Esophagus squamous epithelium (tissue), 5 donors: ENCODE measurements around the gene RASL10B. TPM values are rescaled to one million over a fixed set of nuclear protein-coding genes. Genes with fewer than 3 reads are reported as not detected.

Source experiments
- DNase-seq: peaks from one replicate; lab custom pipeline; 2025; lab: John Stamatoyannopoulos, UW
- H3K27ac ChIP-seq, 4 donors: fragments of 200-600 bp; sonication (generic); one replicate each; pipeline ENCODE4 v1.5.1; 2016 to 2019; ENCODE audit warnings: mild to moderate bottlenecking in 1 of 4
- H3K27me3 ChIP-seq, 4 donors: fragments of 200-600 bp; sonication (generic); 1 replicate in 3 of 4; 2 replicates in 1 of 4; pipeline versions ENCODE4 v1.5.1 to v1.6.0; 2017 to 2021; ENCODE audit warnings: antibody characterized with exemption in 1 of 4
- H3K36me3 ChIP-seq, 3 donors: fragments of 200-600 bp; sonication (generic); one replicate each; pipeline ENCODE4 v1.5.1; 2016 to 2019
- H3K4me1 ChIP-seq, 3 donors: fragments of 200-600 bp; sonication (generic); one replicate each; pipeline ENCODE4 v1.5.1; 2017 to 2019
- H3K4me3 ChIP-seq, 4 donors: fragments of 200-600 bp; sonication (generic); 1 replicate in 3 of 4; 2 replicates in 1 of 4; pipeline ENCODE4 v1.5.1; 2016 to 2019; ENCODE audit warnings: mild to moderate bottlenecking in 2 of 4, moderate library complexity in 1 of 4
- H3K9me3 ChIP-seq, 3 donors: fragments of 200-600 bp; sonication (generic); one replicate each; pipeline ENCODE4 v1.5.1; 2016 to 2019
- POLR2A ChIP-seq, 4 donors: fragments of 450-650 bp; IDR thresholded peaks; one replicate each; pipeline ENCODE4 v1.6.1; 2017; ENCODE audit warnings: antibody characterized with exemption in 4 of 4, mild to moderate bottlenecking in 4 of 4, moderate library complexity in 3 of 4
- WGBS, 2 donors: methylation state at CpG; one replicate each; pipeline ENCODE4 v1.1.5; 2018; 5-methylcytosine and 5-hydroxymethylcytosine counted together
- intact Hi-C: fragments of 100-400 bp; cut with DNase I; formaldehyde crosslinking; loops from one replicate; pipeline ENCODE4 v1.15.0; 2022
- total RNA-seq, 4 donors: library from RNA; depleted of rRNA; stranded (reverse); fragments of >200 nt; gene quantifications; one replicate each; pipeline ENCODE4 v1.1.0, GENCODE V29; 2016
- TF ChIP-seq, protein P1 (sequence below), 6 experiments: fragments of 450-650 bp in 4 of 6; fragments of 200-600 bp in 2 of 6; sonication (generic) in 2 of 6; IDR thresholded peaks; one replicate each; pipeline ENCODE4 v1.5.1; 2016 to 2019; ENCODE audit warnings: antibody characterized with exemption in 6 of 6, mild to moderate bottlenecking in 4 of 6, moderate library complexity in 4 of 6
- donor health status: DM: yes; HTN: yes; CAD: no.

The RASL10B gene
- total RNA-seq, 4 donors from 2014 or later: 0.34 to 1.5 (median 0.89) TPM

DNA sequence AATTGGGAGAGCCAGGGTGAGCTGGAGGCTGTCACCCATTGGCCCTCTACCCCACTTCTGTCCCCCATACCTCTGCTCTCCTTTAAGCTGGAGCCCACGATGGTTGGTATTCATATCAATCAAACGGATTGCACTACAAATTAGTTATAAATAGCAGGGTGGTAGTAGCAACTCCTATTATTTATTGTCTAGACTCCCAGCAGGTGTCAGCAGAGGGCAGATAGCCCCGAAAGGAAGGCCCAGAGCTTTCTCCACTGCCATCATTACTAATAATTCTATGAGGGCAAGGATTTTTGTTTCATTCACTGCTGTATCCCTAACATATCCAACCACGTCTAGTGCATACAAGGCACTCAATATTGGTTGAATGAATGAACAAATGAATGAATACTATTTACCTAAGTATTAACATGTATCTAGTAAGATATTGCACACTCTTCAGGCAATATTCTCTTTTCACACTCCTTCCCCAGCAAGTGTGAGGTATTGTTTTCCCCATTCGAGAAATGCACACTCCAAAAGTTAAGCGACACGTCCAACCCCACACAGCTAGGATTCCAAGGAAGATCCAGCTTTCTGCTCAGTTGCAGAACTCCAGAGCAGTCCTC, 35.6 kb downstream of the RASL10B start:
- 29 to 45% methylated on average over 7 of the region's 7 CpGs for WGBS, 2 donors
- Histone ChIP-seq H3K9me3 (no peaks in the 10 kb centered on the region), H3K36me3 (no peaks in the 10 kb centered on the region), H3K4me3 (no peak overlapping the region), H3K4me1 (peaks cover 5 to 20% (median 14%) of the 10 kb centered on the region in 3 donors), H3K27me3 (no peaks in the 10 kb centered on the region), H3K27ac (no peak overlapping the region)
- no peak for DNase-seq
- intact Hi-C loops: no loop called here
- TF ChIP-seq POLR2A (IDR thresholded peaks at IDR 0.05): no peak
- TF ChIP-seq, protein P1, sequence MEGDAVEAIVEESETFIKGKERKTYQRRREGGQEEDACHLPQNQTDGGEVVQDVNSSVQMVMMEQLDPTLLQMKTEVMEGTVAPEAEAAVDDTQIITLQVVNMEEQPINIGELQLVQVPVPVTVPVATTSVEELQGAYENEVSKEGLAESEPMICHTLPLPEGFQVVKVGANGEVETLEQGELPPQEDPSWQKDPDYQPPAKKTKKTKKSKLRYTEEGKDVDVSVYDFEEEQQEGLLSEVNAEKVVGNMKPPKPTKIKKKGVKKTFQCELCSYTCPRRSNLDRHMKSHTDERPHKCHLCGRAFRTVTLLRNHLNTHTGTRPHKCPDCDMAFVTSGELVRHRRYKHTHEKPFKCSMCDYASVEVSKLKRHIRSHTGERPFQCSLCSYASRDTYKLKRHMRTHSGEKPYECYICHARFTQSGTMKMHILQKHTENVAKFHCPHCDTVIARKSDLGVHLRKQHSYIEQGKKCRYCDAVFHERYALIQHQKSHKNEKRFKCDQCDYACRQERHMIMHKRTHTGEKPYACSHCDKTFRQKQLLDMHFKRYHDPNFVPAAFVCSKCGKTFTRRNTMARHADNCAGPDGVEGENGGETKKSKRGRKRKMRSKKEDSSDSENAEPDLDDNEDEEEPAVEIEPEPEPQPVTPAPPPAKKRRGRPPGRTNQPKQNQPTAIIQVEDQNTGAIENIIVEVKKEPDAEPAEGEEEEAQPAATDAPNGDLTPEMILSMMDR (IDR thresholded peaks at IDR 0.05): peak in 5 of 6 experiments; percentile 46 to 71 (median 68)

DNA sequence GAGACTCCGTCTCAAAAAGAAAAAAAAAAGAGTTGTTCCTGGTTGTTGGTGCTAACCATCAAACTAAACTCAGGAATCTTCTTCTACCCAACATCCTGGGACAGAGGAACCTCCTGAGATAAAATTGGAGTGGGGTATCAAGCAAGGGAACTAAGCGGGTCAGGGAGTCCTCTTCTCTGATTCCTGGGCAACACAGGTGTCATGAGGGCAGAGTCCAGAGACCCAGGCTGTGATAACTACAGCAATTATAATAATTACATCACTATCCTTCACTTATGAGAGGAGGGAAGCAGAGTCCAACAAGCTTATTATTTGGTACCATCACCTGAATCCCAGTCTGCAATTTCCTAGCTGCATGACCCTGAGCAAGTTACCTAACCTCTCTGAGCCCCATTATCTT, 37.4 kb downstream of the RASL10B start:
- H3K4me1 ChIP-seq: peaks cover 5 to 31% (median 27%) of the 10 kb centered on the region in 3 donors
- peaks cover 0 to 2% (median 0%) of the 10 kb centered on the region in 4 donors for H3K27me3 ChIP-seq
- DNase-seq: no peak
- peaks cover 0 to 9% (median 0%) of the 10 kb centered on the region in 3 donors for H3K36me3 ChIP-seq
- no peak overlapping the region for H3K27ac ChIP-seq
- H3K4me3 ChIP-seq: no peak overlapping the region
- no peak for TF ChIP-seq POLR2A (IDR thresholded peaks at IDR 0.05)
- TF ChIP-seq, protein P1 (IDR thresholded peaks at IDR 0.05): no peak
- intact Hi-C loops: no loop called here
- 81 to 85% methylated on average over 2 of the region's 2 CpGs for WGBS, 2 donors
- H3K9me3 ChIP-seq: no peaks in the 10 kb centered on the region

DNA sequence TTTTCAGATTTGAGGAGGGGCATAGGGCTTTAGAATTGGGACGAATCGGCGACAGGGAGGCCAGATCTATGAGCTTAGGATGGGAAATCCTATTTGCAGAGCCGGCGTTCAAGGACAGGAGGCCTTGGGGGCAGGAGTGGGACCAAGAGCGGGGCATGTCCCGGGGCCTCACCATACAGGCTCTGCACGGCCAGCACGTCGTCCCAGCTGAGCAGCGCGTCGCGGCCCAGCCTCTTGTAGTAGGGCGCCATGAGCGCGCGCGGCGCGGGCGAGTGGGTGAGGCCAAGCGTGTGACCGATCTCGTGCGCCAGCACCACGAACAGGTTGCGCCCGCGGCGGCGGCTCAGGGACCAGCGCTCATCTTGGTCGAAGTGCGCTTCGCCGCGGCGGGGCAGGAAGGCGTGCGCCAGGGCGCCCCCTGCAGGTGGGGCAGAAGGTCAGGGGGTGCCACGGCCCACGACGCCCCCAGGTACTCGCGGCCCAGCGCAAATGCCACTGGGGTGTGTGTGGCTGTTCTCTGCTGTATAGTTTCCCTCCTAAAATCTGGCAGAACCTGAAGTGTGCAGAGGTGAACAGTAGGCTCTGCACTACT, 38.6 kb downstream of the RASL10B start:
- intact Hi-C loops: no loop called here
- no peak overlapping the region for H3K4me3 ChIP-seq
- WGBS, 2 donors: 92 to 93% methylated on average over 32 to 40 of the region's 48 CpGs
- no peaks in the 10 kb centered on the region for H3K9me3 ChIP-seq
- peaks cover 9 to 31% (median 27%) of the 10 kb centered on the region in 3 donors for H3K4me1 ChIP-seq
- no peak for TF ChIP-seq POLR2A (IDR thresholded peaks at IDR 0.05)
- TF ChIP-seq, protein P1 (IDR thresholded peaks at IDR 0.05): peak in 1 of 6 experiments; percentile 19
- H3K27ac ChIP-seq: no peak overlapping the region
- H3K27me3 ChIP-seq: peaks cover 0 to 2% (median 0%) of the 10 kb centered on the region in 4 donors
- H3K36me3 ChIP-seq: peaks cover 0 to 9% (median 0%) of the 10 kb centered on the region in 3 donors
- no peak for DNase-seq

DNA sequence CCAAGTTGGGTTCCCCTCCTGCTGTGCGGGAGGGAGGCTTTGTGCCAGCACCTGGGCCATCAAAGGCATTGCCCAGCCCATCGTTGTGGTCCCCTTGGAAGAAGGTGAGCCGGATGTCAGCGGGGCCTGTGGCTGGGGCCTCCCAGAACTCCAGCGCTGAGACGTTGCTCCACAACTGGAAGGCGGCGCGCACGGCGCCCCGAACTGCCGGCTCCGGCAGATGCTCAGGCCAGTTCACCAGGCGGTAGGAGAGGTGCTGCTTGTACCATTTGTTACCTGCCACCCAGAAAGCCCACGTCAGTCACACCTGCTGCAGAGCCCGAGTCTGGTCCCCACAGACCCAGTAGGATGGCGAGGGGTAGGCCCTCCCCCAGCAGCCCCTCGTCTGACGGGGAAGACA, 41.7 kb downstream of the RASL10B start:
- intact Hi-C loops: no loop called here
- Histone ChIP-seq H3K27ac (peak overlapping the region; percentile 70 to 86 (median 82)), H3K27me3 (peaks cover 0 to 2% (median 0%) of the 10 kb centered on the region in 4 donors), H3K4me1 (peaks cover 20 to 58% (median 54%) of the 10 kb centered on the region in 3 donors), H3K36me3 (peaks cover 0 to 20% (median 0%) of the 10 kb centered on the region in 3 donors), H3K9me3 (no peaks in the 10 kb centered on the region), H3K4me3 (no peak overlapping the region)
- no CpG with 5 or more reads among the region's 20 CpGs for WGBS, 2 donors
- no peak for DNase-seq
- TF ChIP-seq, protein P1 (IDR thresholded peaks at IDR 0.05): no peak
- TF ChIP-seq POLR2A (IDR thresholded peaks at IDR 0.05): no peak
